Omental fat pad (tissue), 4 donors: ENCODE results near the gene NDUFV2. TPM values are rescaled to one million over a fixed set of nuclear protein-coding genes. Genes with fewer than 3 reads are reported as not detected.

Source experiments
- ATAC-seq: fragments of 150-250 bp; one replicate; pipeline ENCODE4 v1.9.1; 2016; ENCODE audit warnings: mild to moderate bottlenecking, moderate library complexity; ENCODE audit not compliant: low FRiP score
- DNase-seq: peaks from one replicate; pipeline ENCODE4 v3.0.0-alpha.2; 2019; ENCODE audit warnings: low spot score
- CTCF ChIP-seq, 3 donors: fragments of 450-650 bp; IDR thresholded peaks; one replicate each; pipeline ENCODE4 v1.5.1; 2016 to 2017; ENCODE audit warnings: antibody characterized with exemption in 3 of 3, mild to moderate bottlenecking in 3 of 3, moderate library complexity in 2 of 3
- total RNA-seq, 4 donors: library from RNA; depleted of rRNA; stranded (reverse); fragments of >200 nt; gene quantifications; one replicate each; pipeline ENCODE4 v1.1.0, GENCODE V29; 2016

The NDUFV2 gene
- total RNA-seq, 4 donors from 2014 or later, result 86.1 to 92.1 (median 88.8) TPM

- no peak for ATAC-seq
- no peak for TF ChIP-seq CTCF (IDR thresholded peaks at IDR 0.05)
- no peak for DNase-seq
Measured at GRCh38 chr18:9126337-9126736, 23.8 kb downstream of the NDUFV2 start.

GRCh38 chr18:9130195-9130594 lies 27.7 kb downstream of the NDUFV2 start:
- no peak for TF ChIP-seq CTCF (IDR thresholded peaks at IDR 0.05)
- ATAC-seq (no peak), DNase-seq (no peak)

- no peak for DNase-seq
- no peak for TF ChIP-seq CTCF (IDR thresholded peaks at IDR 0.05)
Measured at GRCh38 chr18:9130806-9131205, 28.3 kb downstream of the NDUFV2 start.

GRCh38 chr18:9132628-9133027 lies 30.1 kb downstream of the NDUFV2 start:
- no peak for DNase-seq
- no peak for TF ChIP-seq CTCF (IDR thresholded peaks at IDR 0.05)
- no peak for ATAC-seq

More at GRCh38 chr18:9130806-9131205, 28.3 kb downstream of the NDUFV2 start:
- peak; percentile 61 for ATAC-seq

GRCh38 chr18:9133225-9133624 lies 30.7 kb downstream of the NDUFV2 start:
- TF ChIP-seq CTCF (IDR thresholded peaks at IDR 0.05), result no peak
- no peak for ATAC-seq
- no peak for DNase-seq

GRCh38 chr18:9135081-9135911 lies 32.8 kb downstream of the NDUFV2 start:
- DNase-seq, result no peak
- TF ChIP-seq CTCF (IDR thresholded peaks at IDR 0.05), result no peak
- no peak for ATAC-seq

GRCh38 chr18:9135912-9136314 lies 33.4 kb downstream of the NDUFV2 start:
- ATAC-seq (peak; percentile 12), DNase-seq (no peak)

More at GRCh38 chr18:9135912-9136314, 33.4 kb downstream of the NDUFV2 start:
- TF ChIP-seq CTCF (IDR thresholded peaks at IDR 0.05), result no peak
